Measurements from ENCODE around the gene ADCK1.
A peak's percentile ranks its signal among the peaks of the same experiment; 100 is the strongest.
"Not testable (repeated sequence)": the region's sequence is repeated elsewhere in the genome, so short reads cannot be mapped to it uniquely, and the experiment has no call there.

Gene ADCK1

DNA sequence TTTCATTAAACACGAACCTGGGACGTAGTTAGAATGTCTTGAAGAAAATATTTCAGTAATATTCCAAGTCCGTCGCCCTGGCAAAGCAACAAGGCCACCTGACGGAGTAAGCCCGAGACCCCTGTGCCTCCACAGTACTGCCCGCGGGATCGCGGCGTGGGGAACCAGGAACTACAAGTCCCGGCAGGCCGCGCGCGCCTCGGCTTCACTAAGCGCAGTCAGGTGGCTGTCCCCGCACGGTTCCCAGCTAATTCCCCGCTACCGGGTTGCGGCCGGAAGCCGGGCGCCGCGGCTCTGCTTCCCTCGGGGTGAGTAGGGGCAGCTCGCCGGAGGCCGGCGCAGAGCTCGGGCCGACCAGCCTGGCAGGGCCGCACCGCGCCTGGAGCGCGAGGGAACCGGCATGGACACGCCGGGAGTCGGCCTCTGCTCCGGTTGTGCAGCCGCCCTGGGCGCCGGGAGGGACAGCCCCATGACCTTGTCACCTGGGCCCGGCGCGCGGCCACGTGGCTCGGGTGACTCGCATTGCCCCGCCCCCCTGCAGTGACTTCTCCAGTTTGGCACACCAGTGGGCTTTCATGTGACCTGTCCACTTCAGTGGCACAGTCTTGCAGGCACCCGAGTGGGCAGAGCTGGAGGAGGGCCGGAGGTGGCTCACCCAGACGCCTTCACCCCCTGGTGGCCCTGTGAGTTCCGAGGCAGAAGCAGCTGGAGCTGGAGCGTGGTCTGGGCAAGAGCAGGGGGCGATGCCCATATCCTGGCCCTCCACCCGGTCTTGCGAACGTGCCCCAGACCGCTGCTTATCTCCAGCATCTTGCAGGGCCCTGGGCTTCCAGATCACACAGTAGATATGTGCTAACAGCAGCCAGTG, at the start of gene ADCK1:
ADCK1 (plus strand) TSS at position 247 of the 868 bp plus-strand sequence. CDS start 18,870 bp downstream, outside the sequence.
- peak; percentile 73 to 78 for DNase-seq

DNA sequence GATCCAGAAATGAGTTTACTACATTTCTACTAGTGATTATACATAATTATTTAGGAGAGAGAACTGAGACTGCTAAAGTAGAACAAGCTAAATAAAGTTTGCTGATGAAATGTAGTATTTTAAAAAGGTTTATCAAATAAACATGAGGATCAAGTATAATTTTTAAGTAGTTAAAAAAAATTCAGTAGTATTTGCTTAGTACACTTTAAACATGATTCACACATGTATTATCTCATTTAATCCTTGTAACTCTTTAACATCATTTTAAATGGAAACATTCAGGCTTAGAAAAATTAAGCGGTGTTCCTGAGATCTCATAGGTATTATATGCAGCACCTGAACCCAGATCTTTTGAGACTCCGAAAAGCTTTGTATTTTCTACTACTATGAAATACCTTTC, 47.6 kb upstream of the ADCK1 start:
- no peak for DNase-seq

DNA sequence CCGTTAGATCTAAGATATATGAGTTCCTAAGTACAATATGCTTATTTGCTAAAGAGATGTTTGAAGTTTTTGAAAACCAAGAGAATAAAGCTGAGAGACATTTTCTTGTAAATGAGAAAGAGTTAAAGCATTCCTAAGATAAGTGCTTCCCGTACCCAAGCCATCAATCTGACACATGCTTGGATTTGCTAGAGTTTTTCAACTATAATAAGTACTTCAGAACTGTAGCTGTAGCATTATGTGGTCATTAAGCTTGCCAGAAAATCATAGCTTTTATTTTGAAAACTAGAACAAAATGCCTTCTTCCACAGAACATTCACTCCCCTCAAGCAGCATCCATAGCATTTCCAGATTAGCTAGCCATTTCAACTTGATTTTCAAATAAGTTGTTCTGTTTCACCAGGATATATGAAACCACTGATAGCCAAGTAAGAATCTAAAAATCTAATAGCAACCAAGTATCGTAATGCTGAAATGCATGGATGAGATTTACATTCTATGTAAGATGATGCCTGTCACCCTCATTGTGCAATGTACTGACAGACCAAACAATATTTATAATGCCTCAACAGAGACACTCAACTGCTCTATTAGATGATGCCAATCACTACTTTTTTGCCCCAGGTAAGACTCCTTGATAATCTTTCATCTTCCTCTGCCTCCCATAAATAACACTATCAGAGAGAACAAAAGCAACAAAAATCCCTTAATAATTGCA, 47.0 kb upstream of the ADCK1 start:
- DNase-seq: no peak

DNA sequence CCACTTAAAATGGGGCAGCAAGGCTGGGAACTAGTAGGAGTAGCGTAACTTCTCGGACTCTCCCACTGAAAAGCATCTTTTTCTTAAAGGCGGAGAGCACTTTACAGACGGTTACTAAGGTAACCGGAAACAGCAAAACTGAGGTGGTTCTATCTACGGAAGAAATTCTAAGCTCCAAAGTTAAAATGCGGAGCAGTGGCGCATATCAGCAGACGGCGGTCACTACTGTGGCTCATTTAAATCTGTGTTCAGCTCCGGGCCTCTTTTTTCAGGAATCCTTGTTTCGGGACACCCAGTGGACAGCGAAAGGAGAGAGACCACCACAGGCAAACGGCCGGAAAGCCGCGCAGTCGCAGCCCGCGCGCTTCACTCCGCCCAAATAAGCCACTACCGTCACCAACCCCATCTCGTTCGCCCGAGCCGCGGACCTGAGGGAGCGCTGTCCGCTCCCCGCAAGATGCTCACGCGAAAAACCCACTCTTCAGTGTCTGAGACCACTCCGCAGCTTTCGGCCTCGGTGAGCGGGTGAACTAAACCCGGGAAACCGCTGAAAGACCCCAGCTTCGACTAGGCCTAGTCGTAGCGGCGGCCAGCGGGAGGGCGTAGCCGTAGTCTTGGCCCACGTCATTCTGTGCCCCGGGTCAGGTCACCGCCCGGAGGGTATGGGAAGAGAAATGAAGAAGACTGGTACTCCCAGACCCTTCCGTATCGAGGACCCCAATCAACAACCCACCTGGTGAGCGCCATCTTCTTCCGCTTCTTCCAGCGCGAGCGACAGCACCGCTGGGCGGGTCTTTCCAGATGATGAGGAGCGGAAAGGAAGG, 39.3 kb upstream of the ADCK1 start, which contains the start of gene SNW1:
SNW1 (minus strand) TSS at position 776 of the 824 bp plus-strand sequence; CDS start at position 747, 29 bp downstream.
- DNase-seq: peak in 1 of 2 experiments; percentile 13

GRCh38 chr14:77761205-77761931, 38.5 kb upstream of the ADCK1 start:
- DNase-seq: peak; percentile 90 to 91

DNA sequence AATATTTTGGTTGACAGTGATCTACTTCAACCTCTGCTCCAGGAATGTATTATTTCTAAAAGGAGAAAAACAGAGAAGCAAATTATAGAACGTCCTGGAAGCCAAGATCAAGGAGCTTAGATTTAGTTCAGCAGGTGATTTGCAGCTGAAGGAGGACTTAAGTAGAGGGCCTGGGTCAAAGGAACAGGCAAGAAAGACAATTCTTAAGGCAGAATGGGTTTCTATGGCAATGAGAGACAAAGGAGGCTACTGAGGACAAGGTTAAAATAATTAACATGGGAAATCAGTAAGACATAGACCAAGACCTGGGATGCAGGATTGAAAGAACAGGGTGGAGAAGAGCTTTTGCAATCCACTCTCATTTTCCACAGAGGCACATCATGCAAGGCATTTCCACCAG, 36.6 kb upstream of the ADCK1 start:
- no peak for DNase-seq

GRCh38 chr14:77763978-77764377, 35.9 kb upstream of the ADCK1 start:
- no peak for DNase-seq

DNA sequence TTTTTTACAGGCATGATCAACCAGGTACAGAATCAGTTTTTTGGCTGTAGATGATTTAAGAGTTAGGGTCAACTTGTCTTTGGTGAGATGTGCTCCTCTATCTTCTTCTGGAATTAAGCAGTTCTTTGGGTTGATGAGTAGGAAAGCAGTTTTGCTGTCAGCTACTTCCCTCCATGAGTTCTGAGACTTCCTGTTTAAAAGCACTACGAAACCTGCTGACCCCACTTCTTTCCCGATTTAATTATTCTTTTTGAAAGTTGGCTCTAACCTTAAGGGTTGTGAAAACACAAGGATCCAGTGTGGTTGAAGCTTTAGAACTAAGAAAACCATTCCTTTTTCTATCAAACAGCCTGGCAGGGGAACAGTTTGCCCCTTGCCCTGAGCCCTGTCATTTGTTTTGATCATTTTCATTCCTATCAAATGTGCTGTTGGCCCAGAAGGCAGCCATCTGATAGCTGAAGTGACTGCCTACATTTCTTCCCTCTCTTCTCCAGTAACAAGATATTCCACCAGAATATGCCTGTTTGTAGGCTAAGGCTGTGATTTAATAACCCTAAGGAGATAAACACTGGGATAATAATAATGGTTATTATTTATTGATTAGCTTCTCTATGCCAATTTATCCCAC, 31.4 kb upstream of the ADCK1 start:
- DNase-seq: not testable (repeated sequence)

GRCh38 chr14:77773966-77774365, 25.9 kb upstream of the ADCK1 start:
- DNase-seq: not testable (repeated sequence)

DNA sequence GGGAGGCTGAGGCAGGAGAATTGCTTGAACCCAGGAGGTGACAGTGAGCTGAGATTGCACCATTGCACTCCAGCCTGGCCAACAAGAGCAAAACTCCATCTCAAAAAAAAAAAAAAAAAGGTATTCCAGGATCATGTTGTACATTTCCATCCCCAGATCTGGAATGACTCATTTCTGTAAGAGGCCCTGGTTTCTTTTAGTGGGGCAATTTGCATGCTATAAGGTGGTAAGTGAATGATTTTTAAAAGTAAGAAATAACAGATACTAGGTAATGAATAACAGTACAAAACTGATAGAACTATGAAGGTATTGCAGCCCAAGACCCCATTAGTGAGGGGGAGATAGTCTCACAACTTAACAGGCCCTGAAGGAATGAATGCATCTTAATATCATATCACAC, 17.7 kb upstream of the ADCK1 start:
- no peak for DNase-seq

DNA sequence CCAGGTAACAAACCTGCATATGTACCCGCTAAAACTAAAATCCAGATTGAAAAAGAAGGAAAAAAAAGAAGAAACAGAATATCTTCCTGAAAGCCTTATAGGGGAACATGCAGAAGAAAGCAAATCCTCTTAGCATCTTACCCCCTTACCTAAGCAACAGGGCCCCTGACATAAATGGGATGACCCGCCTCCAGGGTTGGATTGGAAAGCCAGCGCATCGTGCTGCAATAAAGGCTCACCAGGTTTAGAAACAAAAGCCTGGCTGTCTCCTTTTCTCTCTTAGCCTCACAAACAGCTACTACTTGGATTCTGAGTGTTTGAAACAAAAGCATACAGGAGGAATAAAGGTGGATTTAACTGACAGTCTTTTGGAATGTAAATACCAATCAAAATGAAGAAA, 13.8 kb upstream of the ADCK1 start:
- DNase-seq: no peak

DNA sequence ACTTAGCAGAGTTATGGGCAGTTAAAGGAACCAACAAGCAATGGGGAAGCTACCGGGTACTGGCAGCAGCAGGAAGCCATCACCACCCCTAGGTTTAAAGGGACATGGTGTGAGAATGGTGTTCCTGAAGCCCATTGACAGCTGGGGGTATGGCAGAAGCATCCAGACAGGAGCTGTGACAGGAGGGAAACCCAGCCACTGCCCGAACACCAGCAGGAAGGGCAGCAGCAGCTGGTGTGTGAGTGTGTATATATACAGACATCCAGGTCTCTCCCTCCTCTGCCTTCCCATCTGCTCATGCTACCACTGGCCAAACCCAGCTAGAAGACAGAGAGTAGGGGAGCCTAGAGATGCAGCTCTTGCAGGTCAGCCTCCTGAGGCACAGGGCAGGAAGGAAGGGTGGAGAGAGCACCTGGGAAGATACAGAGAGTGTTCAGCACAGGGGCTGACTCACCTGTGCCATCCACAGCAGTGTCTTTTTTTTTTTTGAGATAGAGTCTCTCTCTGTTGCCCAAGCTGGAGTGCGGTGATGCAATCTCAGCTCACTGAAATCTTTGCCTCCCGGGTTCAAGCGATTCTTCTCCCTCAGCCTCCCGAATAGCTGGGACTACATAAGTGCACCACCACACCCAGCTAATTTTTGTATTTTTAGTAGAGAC, 9.2 kb upstream of the ADCK1 start:
- DNase-seq: no peak

- no peak for DNase-seq
These were observed 8.7 kb upstream of the ADCK1 start for GRCh38 chr14:77791225-77791600.

- DNase-seq: not testable (repeated sequence)
These were observed 6.7 kb upstream of the ADCK1 start for GRCh38 chr14:77793255-77793654.

DNA sequence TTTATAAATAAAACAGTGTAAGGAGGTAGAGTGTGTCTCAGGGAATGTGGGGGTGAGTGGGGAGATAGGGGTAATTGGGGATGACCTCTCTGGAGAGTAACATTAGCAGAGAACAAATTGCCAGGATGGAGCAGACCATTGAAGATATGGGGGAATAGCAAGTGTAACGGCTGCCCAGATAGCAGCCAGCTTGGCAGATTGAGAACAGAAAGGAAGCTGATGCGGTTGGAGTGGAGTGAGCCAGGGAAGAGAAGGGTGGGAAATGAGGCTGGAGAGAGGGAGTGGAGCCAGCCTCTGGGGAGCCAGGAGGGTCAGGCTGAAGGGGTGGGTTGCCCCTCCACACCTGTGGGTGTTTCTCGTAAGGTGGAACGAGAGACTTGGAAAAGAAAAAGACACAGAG, 5.6 kb upstream of the ADCK1 start:
- DNase-seq: no peak

DNA sequence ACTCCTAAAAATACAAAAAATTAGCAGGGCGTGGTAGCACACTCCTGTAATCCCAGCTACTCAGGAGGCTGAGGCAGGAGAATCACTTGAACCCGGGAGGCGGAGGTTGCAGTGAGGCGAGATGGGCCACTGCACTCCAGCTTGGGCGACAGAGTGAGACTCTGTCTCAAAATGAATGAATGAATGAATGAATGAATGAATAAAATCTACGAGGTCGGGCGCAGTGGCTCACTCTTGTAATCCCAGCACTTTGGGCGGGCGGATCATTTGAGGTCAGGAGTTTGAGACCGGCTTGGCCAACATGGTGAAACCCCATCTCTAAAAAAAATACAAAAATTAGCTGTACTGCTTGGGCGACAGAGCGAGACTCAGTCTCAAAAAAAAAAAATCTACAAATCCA, 453 bp upstream of the ADCK1 start:
- DNase-seq: not testable (repeated sequence)

GRCh38 chr14:77800814-77801213, 905 bp downstream of the ADCK1 start:
- no peak for DNase-seq

GRCh38 chr14:77804592-77804991, 4.7 kb downstream of the ADCK1 start:
- DNase-seq: peak; percentile 59 to 65

DNA sequence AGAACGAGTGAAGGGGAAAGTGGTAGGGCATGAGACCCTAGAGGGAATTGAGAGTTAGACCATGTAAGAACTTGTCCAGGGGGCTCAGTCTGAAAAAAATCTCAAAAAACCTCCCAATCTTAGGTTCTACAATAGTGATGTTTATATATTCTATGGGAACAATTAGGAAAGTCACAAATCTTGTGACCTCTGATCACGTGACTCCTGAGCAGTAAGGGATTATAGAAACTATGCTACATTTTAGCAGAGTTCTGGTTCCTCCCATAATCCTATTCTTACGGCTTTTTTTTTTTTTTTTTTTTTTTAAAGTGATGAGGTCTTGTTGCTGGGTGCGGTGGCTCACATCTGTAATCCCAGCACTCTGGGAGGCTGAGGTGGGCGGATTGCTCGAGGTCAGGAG, 5.8 kb downstream of the ADCK1 start:
- DNase-seq: no peak

DNA sequence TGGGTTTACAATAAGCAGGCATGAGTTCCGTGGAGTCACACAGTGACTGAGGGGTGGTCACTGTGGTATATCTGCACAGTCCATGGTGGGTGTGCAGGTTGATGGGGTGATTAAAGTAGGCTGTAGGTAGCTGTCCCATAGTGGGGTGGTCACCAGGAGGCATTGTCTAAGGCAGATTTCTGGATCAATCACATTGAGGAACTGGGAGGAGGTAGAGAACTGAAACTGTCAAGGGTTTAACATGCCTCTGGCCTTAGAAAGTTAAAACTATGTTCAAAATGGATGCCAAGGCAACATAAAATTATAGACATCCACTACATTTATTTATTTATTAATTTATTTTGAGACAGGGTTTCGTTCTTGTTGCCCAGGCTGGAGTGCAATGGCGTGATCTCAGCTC, 8.3 kb downstream of the ADCK1 start:
- no peak for DNase-seq

GRCh38 chr14:77809011-77809410, 9.1 kb downstream of the ADCK1 start:
- DNase-seq: no peak

Measured in AML-193 (cell line).